HEK293T (cell line): ENCODE data around the gene YEATS4.

ENCODE experiments used
- BHLHE40 ChIP-seq: fragments of 450-650 bp; IDR thresholded peaks from 2 replicates; pipeline ENCODE4 v1.6.1; 2016; ENCODE audit warnings: mild to moderate bottlenecking, moderate library complexity, borderline replicate concordance
- CTBP1 ChIP-seq: fragments of 450-650 bp; IDR thresholded peaks from 2 replicates; pipeline ENCODE4 v1.6.1; 2016; ENCODE audit warnings: borderline replicate concordance
- FOXA1 ChIP-seq: fragments of 450-650 bp; IDR thresholded peaks from 2 replicates; pipeline ENCODE4 v1.6.1; 2016; ENCODE audit warnings: mild to moderate bottlenecking
- FOXK2 ChIP-seq: fragments of 450-650 bp; IDR thresholded peaks from 2 replicates; pipeline ENCODE4 v1.6.1; 2016; ENCODE audit warnings: mild to moderate bottlenecking
- FOXM1 ChIP-seq: fragments of 450-650 bp; IDR thresholded peaks from 2 replicates; pipeline ENCODE4 v1.6.1; 2017; ENCODE audit warnings: mild to moderate bottlenecking, borderline replicate concordance
- HDGF ChIP-seq: fragments of 450-650 bp; IDR thresholded peaks from 2 replicates; pipeline ENCODE4 v1.6.1; 2017; ENCODE audit warnings: antibody characterized with exemption, borderline replicate concordance
- LEF1 ChIP-seq: fragments of 450-650 bp; IDR thresholded peaks from 2 replicates; pipeline ENCODE4 v1.6.1; 2017; ENCODE audit warnings: mild to moderate bottlenecking, borderline replicate concordance
- SP1 ChIP-seq: fragments of 450-650 bp; IDR thresholded peaks from 2 replicates; pipeline ENCODE4 v1.6.1; 2017
- SUZ12 ChIP-seq: fragments of 450-650 bp; IDR thresholded peaks from 2 replicates; pipeline ENCODE4 v1.6.1; 2016; ENCODE audit warnings: mild to moderate bottlenecking
- TARDBP ChIP-seq: fragments of 450-650 bp; IDR thresholded peaks from 2 replicates; pipeline ENCODE4 v1.6.1; 2016

DNA sequence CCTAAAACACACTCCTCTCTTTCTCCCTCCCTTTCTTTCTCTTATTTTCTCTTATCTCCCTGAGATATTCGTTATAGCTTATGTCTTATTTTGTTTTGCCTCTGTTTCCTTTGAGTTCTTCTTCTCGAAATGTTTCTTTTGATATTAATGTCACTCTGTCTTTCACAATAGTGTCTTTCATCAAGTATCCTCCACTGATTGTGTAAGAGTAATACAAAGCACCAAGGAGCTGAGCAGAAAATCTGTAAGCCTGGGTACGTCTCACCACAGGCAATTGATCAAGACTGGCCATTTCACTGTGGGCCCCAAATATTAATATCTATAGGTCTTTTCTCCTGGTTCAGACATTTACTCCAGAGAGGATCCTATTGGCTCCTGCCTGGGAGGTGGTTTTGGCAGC lies 16.2 kb upstream of the YEATS4 start:
- no peak for TF ChIP-seq TARDBP
- TF ChIP-seq SP1, result no peak
- no peak for TF ChIP-seq CTBP1
- no peak for TF ChIP-seq FOXM1
- TF ChIP-seq BHLHE40, result no peak
- no peak for TF ChIP-seq HDGF
- TF ChIP-seq LEF1, result no peak
- TF ChIP-seq FOXK2, result no peak
- no peak for TF ChIP-seq SUZ12
- no peak for TF ChIP-seq FOXA1
